Coronary artery (tissue), 2 donors: ENCODE measurements around the gene DCP1A.
"Not testable (repeated sequence)": the region's sequence is repeated elsewhere in the genome, so short reads cannot be mapped to it uniquely, and the experiment has no call there.

Source experiments
- DNase-seq: peaks from one replicate; pipeline ENCODE4 v3.0.0-alpha.2; 2017; ENCODE audit warnings: low spot score
- H3K27ac ChIP-seq, 2 donors: fragments of 200-600 bp; sonication (generic); one replicate each; pipeline ENCODE4 v1.5.1; 2016 to 2019
- H3K4me3 ChIP-seq: fragments of 200-600 bp; sonication (generic); 2 replicates; pipeline ENCODE4 v1.5.1; 2016; ENCODE audit warnings: mild to moderate bottlenecking, moderate library complexity
- CTCF ChIP-seq: fragments of 200-600 bp; sonication (generic); IDR thresholded peaks from one replicate; pipeline ENCODE4 v1.5.1; 2019; ENCODE audit warnings: antibody characterized with exemption

The DCP1A gene

GRCh38 chr3:53328746-53329145 lies 18.6 kb downstream of the DCP1A start:
- H3K27ac ChIP-seq = no peak overlapping the region
- H3K4me3 ChIP-seq = no peak overlapping the region
- DNase-seq = no peak
- TF ChIP-seq CTCF = no peak

- DNase-seq, H3K4me3 ChIP-seq, H3K27ac ChIP-seq: not testable (repeated sequence)
These were observed 19.4 kb downstream of the DCP1A start for GRCh38 chr3:53327986-53328385.

- Histone ChIP-seq H3K4me3 (no peak overlapping the region), H3K27ac (no peak overlapping the region)
- no peak for DNase-seq
- no peak for TF ChIP-seq CTCF
These were observed 23.2 kb downstream of the DCP1A start for GRCh38 chr3:53324105-53324504.

GRCh38 chr3:53320697-53321096 lies 26.6 kb downstream of the DCP1A start:
- no peak overlapping the region for H3K4me3 ChIP-seq
- H3K27ac ChIP-seq = no peak overlapping the region
- no peak for TF ChIP-seq CTCF
- no peak for DNase-seq

- no peak for DNase-seq
- H3K27ac ChIP-seq = peak overlapping the region in 1 of 2 donors; percentile 51
- TF ChIP-seq CTCF = no peak
- H3K4me3 ChIP-seq = no peak overlapping the region
These were observed 28.8 kb downstream of the DCP1A start for GRCh38 chr3:53318522-53318921.

- TF ChIP-seq CTCF = no peak
- DNase-seq = no peak
- Histone ChIP-seq H3K27ac (no peak overlapping the region), H3K4me3 (no peak overlapping the region)
These were observed 34.5 kb downstream of the DCP1A start for GRCh38 chr3:53312832-53313231.

GRCh38 chr3:53311882-53312281 lies 35.5 kb downstream of the DCP1A start:
- DNase-seq = no peak
- no peak for TF ChIP-seq CTCF

GRCh38 chr3:53303957-53304356 lies 43.4 kb downstream of the DCP1A start:
- peak overlapping the region in 1 of 2 donors; percentile 8 for H3K27ac ChIP-seq
- H3K4me3 ChIP-seq = no peak overlapping the region
- DNase-seq = no peak
- no peak for TF ChIP-seq CTCF

More at GRCh38 chr3:53311882-53312281, 35.5 kb downstream of the DCP1A start:
- no peak overlapping the region for H3K27ac ChIP-seq
- H3K4me3 ChIP-seq = no peak overlapping the region
